A673 (cell line): ENCODE data around the gene ADAM12.

Experiments
- EZH2 ChIP-seq: fragments of 200-600 bp; sonication (generic); IDR thresholded peaks from 2 replicates; pipeline ENCODE4 v1.6.1; 2017; ENCODE audit warnings: borderline replicate concordance, low read depth, mild to moderate bottlenecking, mixed read lengths, antibody characterized with exemption, low read length; ENCODE audit not compliant: poor library complexity, severe bottlenecking
- TF ChIP-seq, protein P1 (sequence below): fragments of 300-800, 200-600 bp; sonication (generic); conservative IDR thresholded peaks from 2 replicates; pipeline ENCODE4 v1.5.1; 2017; ENCODE audit warnings: low read depth, mild to moderate bottlenecking, antibody characterized with exemption, low read length, moderate library complexity, mixed read lengths

DNA sequence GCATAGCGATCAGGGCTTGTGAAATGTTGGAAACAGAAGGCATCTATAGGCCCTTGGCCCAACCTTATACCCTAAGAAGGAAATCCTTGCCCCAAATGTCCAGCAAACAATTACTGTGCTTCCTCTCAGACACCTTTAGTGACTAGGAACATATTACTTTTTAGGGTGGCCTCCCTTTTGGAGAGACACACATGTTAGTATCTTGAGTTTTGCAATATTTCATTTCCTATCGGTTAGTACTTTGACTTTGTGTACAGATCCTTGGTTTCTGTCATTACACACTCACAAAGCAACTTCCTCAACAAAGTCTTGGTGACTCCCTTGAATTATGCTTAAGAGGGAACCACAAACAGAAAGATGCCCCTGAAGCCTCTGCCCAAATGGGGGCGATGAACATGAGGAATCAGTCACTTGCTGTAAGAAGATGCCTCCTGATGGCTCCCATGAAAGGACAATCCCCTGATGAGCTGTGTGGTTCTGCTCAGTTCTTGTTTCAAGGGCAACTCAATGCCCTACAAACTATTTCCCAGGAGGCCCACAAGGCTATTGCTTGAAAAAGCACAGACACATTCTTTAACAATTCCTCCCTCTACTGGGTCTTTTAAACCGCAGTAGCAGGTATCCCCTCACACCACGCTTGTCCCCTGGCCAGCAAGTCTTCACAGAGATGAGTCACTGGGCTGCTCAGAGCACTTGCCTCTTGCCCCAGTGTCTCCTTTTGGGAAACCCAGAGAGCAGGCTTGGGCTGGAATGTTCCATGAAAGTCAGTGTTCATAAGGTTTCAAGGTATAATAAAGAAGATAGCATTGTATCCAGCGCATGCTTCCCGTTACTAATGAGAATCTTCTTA is 295.7 kb downstream of the ADAM12 start:
- TF ChIP-seq, protein P1, sequence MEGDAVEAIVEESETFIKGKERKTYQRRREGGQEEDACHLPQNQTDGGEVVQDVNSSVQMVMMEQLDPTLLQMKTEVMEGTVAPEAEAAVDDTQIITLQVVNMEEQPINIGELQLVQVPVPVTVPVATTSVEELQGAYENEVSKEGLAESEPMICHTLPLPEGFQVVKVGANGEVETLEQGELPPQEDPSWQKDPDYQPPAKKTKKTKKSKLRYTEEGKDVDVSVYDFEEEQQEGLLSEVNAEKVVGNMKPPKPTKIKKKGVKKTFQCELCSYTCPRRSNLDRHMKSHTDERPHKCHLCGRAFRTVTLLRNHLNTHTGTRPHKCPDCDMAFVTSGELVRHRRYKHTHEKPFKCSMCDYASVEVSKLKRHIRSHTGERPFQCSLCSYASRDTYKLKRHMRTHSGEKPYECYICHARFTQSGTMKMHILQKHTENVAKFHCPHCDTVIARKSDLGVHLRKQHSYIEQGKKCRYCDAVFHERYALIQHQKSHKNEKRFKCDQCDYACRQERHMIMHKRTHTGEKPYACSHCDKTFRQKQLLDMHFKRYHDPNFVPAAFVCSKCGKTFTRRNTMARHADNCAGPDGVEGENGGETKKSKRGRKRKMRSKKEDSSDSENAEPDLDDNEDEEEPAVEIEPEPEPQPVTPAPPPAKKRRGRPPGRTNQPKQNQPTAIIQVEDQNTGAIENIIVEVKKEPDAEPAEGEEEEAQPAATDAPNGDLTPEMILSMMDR, result no peak
- TF ChIP-seq EZH2, result no peak
